Stimulated activated CD8-positive, alpha-beta memory T cell treated with anti-CD3 and anti-CD28 coated beads, Interleukin-4, amount 100 ng/mL, for 1 hour (primary cell): ENCODE results near the gene KIF18B.

ENCODE experiments used
- DNase-seq, 2 donors: peaks; one replicate each; pipeline ENCODE4 v3.0.0-alpha.2; 2020; ENCODE audit warnings: low read depth in 2 of 2, low spot score in 1 of 2

KIF18B gene

GRCh38 chr17:44906010-44906646, 41.4 kb downstream of the KIF18B start:
- no peak for DNase-seq

DNA sequence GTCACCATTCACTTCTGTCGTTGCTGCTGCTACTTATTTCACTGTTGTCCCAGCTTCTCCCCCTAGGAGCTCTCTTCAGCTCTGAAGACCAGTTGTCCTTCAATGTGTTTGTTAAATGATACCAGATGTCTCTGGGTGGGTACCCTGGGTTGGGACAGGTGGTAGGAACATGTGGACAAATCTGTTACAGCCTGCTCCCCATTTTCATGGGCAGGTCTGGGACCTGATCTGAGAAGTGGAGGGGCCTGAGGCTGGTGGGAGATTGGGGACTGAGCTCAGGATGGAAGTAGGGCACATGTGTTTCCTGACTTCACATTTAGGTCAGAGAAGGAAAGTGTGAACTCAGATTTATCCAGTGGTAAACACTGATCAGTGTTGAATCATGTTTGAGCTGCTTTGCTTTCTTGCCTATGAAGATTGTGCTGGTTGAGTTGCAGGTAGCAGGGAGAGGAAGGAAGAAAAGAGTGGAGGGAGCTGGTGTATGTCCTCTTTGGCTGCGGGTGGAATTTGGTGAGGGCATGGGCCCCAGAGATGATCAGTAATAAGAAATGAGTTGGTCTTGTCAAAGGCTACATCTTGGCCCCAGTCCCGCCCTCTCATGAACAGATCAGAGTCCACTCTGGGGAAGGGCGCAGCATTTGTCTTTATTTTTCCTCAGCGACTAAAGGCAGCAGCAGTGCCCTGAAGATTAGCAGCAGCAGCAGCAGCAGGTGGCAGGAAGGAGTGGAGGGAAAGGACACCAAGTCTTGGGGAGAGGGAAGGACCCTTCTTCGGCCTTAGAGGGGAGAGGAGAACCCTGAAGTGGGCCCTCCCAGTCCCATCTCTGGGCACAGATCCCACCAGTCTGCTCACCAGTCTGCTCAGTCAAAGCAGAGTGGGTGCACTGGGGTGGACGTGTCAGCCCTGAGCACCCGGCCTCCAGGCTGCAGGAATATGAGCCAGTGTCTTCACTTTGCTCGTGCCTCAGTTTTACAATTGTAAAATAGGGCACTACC, 42.3 kb downstream of the KIF18B start:
- no peak for DNase-seq

DNA sequence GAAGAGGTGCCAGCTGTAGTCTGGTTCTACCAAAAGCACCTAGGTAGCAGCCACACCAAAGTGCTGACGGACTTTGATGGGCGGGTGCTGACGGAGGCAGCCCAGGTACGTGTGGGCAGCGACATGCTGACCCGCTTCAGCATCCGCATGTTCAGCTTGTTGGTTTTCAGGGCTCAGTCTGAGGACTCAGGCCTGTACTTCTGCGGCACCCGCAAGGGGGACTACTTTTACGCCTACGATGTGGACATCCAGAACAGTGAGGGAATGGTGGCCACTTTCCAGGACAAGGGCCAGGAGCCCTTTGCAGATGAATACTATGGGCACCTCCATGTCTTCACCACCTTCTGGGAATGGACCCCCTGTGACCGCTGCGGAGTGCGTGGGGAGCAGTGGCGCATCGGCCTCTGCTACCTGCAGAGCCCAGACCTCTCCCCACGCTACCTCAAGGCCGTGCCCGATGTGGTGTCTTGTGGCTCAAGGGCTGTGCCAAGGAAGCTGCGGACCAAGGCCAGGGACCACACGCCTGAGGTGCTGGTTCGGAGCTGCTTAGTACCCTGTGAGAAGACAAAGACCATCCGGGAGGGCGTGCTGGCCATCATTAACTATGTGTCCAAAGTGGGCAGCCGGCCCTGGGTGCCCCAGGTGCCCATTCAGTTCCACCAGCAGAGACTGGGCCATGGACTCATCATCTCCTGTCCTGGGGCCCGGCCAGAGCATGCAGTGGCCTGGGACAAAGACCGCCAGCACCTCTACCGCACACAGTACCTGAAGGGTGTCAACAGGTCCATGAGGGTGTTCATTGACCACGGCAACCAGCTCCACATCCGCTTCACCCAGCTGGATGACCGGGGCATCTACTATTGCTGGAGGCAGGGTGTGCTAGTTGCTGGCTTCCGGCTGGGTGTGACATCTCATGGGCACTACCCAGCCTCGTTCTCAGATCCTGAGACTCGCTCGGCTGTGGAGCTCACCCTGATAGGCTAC, 43.3 kb downstream of the KIF18B start:
- no peak for DNase-seq

DNA sequence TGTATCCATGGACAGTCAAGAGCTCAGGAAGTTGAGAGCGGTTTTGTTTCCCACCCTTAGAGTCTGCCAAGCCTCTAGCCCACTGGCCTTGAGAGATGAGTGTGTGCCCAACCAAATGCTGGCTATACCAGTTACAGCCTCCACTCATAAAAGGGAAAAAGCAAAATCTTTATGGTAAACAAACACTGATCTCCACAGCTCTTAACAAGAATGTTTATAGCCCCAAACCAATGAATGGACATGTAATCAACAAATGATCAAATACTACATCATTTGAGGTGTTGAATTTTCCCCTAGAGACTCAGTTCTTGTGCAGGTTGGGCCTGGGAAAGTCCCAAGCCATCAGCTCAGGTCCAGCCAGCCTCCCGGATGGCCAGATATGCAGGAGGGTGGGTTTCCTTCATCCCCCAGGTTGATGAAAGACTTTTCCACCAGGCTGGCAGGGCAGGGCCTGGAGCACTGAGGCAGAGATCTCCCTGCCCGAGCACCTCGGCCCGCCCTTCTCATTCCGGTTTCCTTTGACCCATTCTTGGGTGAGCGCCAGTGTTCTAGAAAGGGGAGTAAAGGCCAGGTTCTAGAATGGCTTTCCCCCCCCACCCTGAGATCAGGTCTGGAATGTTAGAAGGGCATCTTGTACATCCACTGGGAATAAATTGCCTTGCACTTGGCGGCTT, 44.4 kb downstream of the KIF18B start:
- DNase-seq = no peak

GRCh38 chr17:44902135-44902760, 45.3 kb downstream of the KIF18B start:
- no peak for DNase-seq

- DNase-seq = no peak
Measured at GRCh38 chr17:44901411-44901921, 46.1 kb downstream of the KIF18B start.

GRCh38 chr17:44900894-44901293, 46.7 kb downstream of the KIF18B start:
- DNase-seq = no peak

DNA sequence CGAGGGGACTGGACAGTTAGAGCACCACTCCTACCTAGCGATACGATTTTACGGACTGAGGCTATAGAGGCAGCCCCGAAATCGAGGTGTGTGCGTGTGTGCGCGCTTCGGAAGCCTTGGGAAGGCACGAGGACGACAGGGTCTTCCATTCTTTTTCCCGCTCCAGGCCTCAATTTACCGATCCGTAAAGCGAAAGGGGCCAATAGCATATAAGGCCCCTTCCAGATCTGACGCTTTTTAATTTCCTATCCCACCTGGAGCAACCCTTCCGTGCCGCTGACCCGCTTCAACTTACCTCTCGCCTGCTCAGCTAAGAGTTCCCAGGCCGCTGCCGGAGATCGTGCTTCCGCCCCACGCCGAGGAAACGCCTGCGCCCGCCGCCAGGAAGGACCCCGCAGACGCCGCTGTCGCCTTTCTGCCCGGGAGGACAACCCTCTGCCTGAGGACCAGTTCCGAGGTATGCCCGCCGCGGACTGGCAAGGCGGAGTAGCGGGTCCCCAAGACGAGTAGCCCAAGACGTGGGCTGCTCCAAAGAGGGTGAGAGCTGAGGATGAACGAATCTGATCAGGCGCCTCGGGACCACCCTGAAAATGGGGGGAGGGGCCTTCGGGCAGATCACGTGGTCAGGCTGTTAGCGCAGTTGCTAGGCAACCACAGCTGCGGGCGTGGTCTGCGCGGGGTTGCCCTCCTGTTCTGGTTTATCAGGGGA, 48.3 kb downstream of the KIF18B start, which contains the start of gene EFTUD2:
EFTUD2 (minus strand) TSS at position 372 of the 709 bp plus-strand sequence. CDS start 4,924 bp downstream, outside the sequence.
- peak; percentile 86 for DNase-seq

DNA sequence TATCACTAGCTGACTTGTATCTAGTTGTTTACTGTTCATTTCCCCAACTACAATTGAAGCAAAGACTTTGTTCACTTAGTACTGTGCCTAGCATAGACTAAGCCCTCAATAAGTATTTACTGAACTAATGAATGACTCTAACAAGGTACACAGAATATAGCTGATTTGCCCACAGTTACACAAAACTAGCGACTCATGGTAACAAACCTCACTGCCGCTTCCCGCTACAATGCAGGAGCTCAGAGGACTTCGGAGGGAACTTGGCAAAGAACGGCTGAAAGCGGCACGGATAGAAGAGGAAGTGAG, 48.9 kb downstream of the KIF18B start:
- no peak for DNase-seq

- no peak for DNase-seq
Measured at GRCh38 chr17:44894642-44895041, 52.9 kb downstream of the KIF18B start.

GRCh38 chr17:44892250-44892649, 55.3 kb downstream of the KIF18B start:
- no peak for DNase-seq

- no peak for DNase-seq
Measured at GRCh38 chr17:44889003-44889402, 58.6 kb downstream of the KIF18B start.

- DNase-seq = no peak
Measured at GRCh38 chr17:44887971-44888954, 59.3 kb downstream of the KIF18B start.

GRCh38 chr17:44887016-44887415, 60.6 kb downstream of the KIF18B start:
- no peak for DNase-seq

- DNase-seq = no peak
Measured at GRCh38 chr17:44884941-44885340, 62.6 kb downstream of the KIF18B start.

DNA sequence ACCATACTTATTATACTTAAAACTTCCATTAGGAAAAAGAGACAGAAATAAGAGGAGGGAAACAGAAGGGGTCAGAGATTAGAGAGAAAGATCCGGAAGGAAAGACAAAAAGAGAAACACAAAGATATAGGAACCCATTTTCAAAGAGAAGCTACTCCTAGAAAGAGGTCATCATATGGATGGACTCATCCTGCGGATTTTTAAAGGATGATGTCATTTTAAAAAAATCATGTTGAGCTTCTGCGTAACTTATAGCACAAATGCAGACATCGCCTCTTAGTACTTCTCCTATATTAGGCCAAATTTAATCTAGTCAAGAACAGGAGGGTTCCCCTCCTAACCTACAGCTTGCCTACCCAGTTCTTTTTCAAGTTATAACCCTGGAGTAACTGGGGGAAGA, 66.4 kb downstream of the KIF18B start:
- no peak for DNase-seq

DNA sequence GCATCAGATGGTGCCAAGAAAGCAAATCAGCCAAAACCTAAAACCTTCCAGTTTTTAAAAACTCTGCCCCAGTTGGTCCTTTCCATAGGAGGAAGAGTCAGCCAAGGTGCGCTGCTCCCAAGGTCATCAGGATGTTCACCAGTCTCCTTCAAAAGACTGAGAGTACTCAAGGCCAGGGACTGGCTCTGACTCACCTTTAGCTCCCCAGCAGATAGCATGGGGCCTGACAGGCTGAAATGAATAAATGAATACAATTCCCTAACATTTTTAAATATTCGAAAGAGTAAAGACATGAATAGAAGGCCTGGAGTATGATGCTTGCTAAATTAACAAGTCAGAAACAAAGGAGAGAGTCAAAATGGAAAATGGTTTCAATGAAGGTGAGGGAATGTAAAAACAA, 67.5 kb downstream of the KIF18B start:
- DNase-seq = no peak

DNA sequence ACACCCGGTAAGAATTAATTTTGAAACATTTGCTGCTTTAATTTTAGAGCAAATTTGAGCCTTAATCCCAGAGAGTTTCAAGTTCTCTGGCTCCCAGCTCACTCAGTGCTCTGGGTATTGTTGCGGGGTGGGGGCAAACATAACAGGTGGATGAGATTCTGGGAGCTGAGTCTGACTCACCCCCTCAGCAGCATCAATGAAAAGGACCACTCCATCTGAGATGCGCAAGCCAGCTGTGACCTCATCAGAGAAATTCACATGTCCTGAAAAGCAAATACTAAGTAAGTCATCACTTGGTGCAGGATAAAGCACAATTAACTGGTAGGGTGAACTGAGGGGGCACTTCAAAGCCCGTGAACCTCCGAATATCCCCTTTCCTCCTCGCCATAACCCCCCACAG, 68.2 kb downstream of the KIF18B start:
- DNase-seq = no peak
